ENCODE data around the gene TMEM259.
A peak's percentile ranks its signal among the peaks of the same experiment; 100 is the strongest.

DNA sequence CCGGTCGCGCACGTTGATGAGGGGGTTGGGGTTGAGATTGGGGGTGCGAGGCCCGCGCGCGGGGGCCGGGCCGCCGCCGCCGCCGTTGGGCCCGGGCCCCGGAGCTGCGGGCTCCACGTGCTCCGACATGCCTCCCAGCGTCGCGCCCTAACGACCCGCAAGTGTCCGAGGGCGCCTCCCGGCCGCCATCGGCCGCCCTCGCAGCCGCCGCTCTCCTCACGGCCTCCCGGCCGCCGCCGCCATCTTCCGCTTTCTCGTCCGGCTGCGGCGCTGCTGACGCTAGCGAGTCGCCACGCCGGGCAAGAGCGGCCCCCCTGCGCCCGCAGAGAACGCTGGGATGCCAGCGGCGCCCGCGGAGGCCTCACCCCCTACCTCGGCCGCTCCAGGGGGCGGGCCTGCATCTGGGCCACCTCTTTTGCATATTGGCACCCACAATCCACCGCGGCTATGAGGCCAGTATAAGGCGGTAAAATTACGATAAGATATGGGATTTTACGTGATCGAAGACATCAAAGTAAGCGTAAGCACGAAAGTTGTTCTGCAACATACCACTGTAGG is at the start of gene TMEM259:
- TF ChIP-seq, protein P1, sequence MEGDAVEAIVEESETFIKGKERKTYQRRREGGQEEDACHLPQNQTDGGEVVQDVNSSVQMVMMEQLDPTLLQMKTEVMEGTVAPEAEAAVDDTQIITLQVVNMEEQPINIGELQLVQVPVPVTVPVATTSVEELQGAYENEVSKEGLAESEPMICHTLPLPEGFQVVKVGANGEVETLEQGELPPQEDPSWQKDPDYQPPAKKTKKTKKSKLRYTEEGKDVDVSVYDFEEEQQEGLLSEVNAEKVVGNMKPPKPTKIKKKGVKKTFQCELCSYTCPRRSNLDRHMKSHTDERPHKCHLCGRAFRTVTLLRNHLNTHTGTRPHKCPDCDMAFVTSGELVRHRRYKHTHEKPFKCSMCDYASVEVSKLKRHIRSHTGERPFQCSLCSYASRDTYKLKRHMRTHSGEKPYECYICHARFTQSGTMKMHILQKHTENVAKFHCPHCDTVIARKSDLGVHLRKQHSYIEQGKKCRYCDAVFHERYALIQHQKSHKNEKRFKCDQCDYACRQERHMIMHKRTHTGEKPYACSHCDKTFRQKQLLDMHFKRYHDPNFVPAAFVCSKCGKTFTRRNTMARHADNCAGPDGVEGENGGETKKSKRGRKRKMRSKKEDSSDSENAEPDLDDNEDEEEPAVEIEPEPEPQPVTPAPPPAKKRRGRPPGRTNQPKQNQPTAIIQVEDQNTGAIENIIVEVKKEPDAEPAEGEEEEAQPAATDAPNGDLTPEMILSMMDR (IDR thresholded peaks at IDR 0.05) = no peak
- TF ChIP-seq POLR2A (IDR thresholded peaks at IDR 0.05) = peak in 1 of 4 donors; percentile 57
